GM23248 (cell line): Measurements from ENCODE around the gene KCNMA1. TPM values are rescaled to one million over a fixed set of nuclear protein-coding genes. Genes with fewer than 3 reads are reported as not detected.

Experiments used
- DNase-seq: peaks from one replicate; pipeline ENCODE4 v3.0.0-alpha.2; 2015
- H2AFZ ChIP-seq: fragments of 200-600 bp; sonication (generic); 2 replicates; pipeline ENCODE4 v1.6.1; 2016; ENCODE audit warnings: antibody characterized with exemption
- H3F3A ChIP-seq: fragments of 200-600 bp; sonication (generic); 2 replicates; pipeline ENCODE4 v1.6.1; 2016; ENCODE audit warnings: mild to moderate bottlenecking, antibody characterized with exemption, mixed run types; ENCODE audit not compliant: insufficient read depth
- H3K27ac ChIP-seq: fragments of 200-600 bp; sonication (generic); 2 replicates; pipeline ENCODE4 v1.5.1; 2016; ENCODE audit warnings: mild to moderate bottlenecking
- H3K27me3 ChIP-seq: fragments of 200-600 bp; sonication (generic); replicated peaks from 2 replicates; pipeline ENCODE4 v1.6.1; 2016; ENCODE audit warnings: mild to moderate bottlenecking; ENCODE audit not compliant: insufficient read depth
- H3K36me3 ChIP-seq: fragments of 200-600 bp; sonication (generic); 2 replicates; pipeline ENCODE4 v1.6.1; 2016; ENCODE audit warnings: low read depth, mild to moderate bottlenecking
- H3K4me1 ChIP-seq: fragments of 200-600 bp; sonication (generic); 2 replicates; pipeline ENCODE4 v1.6.1; 2016; ENCODE audit warnings: mild to moderate bottlenecking; ENCODE audit not compliant: insufficient read depth
- H3K4me2 ChIP-seq: fragments of 200-600 bp; sonication (generic); one replicate; pipeline ENCODE4 v1.6.1; 2016; ENCODE audit warnings: mild to moderate bottlenecking; ENCODE audit not compliant: unreplicated experiment
- H3K4me3 ChIP-seq: fragments of 200-600 bp; sonication (generic); 2 replicates; pipeline ENCODE4 v1.5.1; 2016; ENCODE audit warnings: mild to moderate bottlenecking
- H3K79me2 ChIP-seq: fragments of 200-600 bp; sonication (generic); 2 replicates; pipeline ENCODE4 v1.6.1; 2016; ENCODE audit warnings: mild to moderate bottlenecking; ENCODE audit not compliant: insufficient read depth
- H3K9ac ChIP-seq: fragments of 200-600 bp; sonication (generic); 2 replicates; pipeline ENCODE4 v1.6.1; 2016; ENCODE audit warnings: mild to moderate bottlenecking
- H3K9me2 ChIP-seq: fragments of 200-600 bp; sonication (generic); 2 replicates; pipeline ENCODE4 v1.6.1; 2016; ENCODE audit warnings: mixed run types, mild to moderate bottlenecking, moderate library complexity; ENCODE audit not compliant: insufficient read depth
- H3K9me3 ChIP-seq: fragments of 200-600 bp; sonication (generic); one replicate; pipeline ENCODE4 v1.6.1; 2017; ENCODE audit warnings: low read depth
- H4K20me1 ChIP-seq: fragments of 200-600 bp; sonication (generic); 2 replicates; pipeline ENCODE4 v1.6.0; 2016; ENCODE audit not compliant: insufficient read depth
- EZH2 ChIP-seq: fragments of 200-600 bp; sonication (generic); IDR thresholded peaks from 2 replicates; pipeline ENCODE4 v1.6.1; 2018; ENCODE audit warnings: antibody characterized with exemption, mild to moderate bottlenecking; ENCODE audit not compliant: insufficient read depth, poor library complexity, severe bottlenecking
- EZH2phosphoT487 ChIP-seq: fragments of 200-600 bp; sonication (generic); IDR thresholded peaks from 2 replicates; pipeline ENCODE4 v1.6.1; 2018; ENCODE audit warnings: antibody characterized with exemption, moderate library complexity, mild to moderate bottlenecking, low read depth; ENCODE audit not compliant: insufficient read depth
- WGBS, 2 experiments: methylation state at CpG; one replicate each; pipeline ENCODE4 v1.1.6; 2015 to 2017; ENCODE audit warnings: low lambda C conversion rate in 2 of 2, low coverage in 1 of 2; ENCODE audit errors: missing lambda C conversion rate in 2 of 2; 5-methylcytosine and 5-hydroxymethylcytosine counted together
- in situ Hi-C: fragments of 300-500 bp; cut with MboI; formaldehyde crosslinking; loops from 2 replicates; pipeline ENCODE4 v1.15.0; 2020
- polyA plus RNA-seq: library from polyadenylated mRNA; unstranded; fragments of >200 nt; fragmentation: Nextera tagmentation; extraction: Ambion mirVana; gene quantifications from 2 replicates; pipeline ENCODE4 v1.2.1, GENCODE V29; 2016
- total RNA-seq: library from RNA; depleted of rRNA; stranded (reverse); fragments of >200 nt; shearing (Covaris generic); gene quantifications from 2 replicates; pipeline ENCODE4 v1.2.3, GENCODE V29; 2014

The KCNMA1 gene
- total and polyA plus RNA-seq, 2 experiments from 2014 or later: 14.2 to 25.1 TPM

- Histone ChIP-seq H3K4me3 (no peak overlapping the region), H3K27me3 (no peaks in the 10 kb centered on the region), H3K4me2 (no peak overlapping the region), H3K36me3 (no peaks in the 10 kb centered on the region), H3K4me1 (peaks cover 12% of the 10 kb centered on the region), H3K9me2 (no peaks in the 10 kb centered on the region), H3K79me2 (no peaks in the 10 kb centered on the region), H3K9me3 (no peaks in the 10 kb centered on the region), H3F3A (peaks cover 9% of the 10 kb centered on the region; the same call in 1 of the 2 replicates), H2AFZ (no peak overlapping the region), H4K20me1 (no peaks in the 10 kb centered on the region), H3K27ac (no peak overlapping the region), H3K9ac (no peak overlapping the region)
- in situ Hi-C loops: no loop called here
- DNase-seq: no peak
- 92 to 96% methylated on average over 9 of the region's 9 CpGs for WGBS, 2 experiments
- TF ChIP-seq EZH2phosphoT487: no peak
- TF ChIP-seq EZH2: no peak
Measured at GRCh38 chr10:76879116-76879913, 758.3 kb downstream of the KCNMA1 start.

DNA sequence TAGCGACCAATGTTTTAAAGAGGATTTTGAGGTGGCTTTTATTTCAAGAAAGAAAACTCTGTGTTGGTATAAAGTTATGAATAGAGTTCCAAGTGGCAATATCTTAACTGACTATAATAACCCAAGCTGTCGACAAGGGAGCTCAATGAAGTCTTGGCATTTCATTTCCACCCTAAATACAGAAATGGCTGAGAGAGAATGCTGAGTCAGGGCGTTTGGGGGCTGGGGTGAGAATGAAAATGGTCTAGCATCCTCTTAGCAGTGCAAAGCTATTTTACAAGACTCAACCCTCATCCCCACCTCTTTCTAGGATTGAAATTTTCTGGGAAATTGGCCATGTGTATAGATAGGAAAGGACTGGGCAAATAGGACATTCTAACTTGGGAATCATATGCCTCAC, 759.1 kb downstream of the KCNMA1 start:
- no peaks in the 10 kb centered on the region for H3K27me3 ChIP-seq
- no peaks in the 10 kb centered on the region for H3K36me3 ChIP-seq
- no peak overlapping the region for H3K4me3 ChIP-seq
- no peak for DNase-seq
- in situ Hi-C loops: no loop called here
- H3K9ac ChIP-seq: no peak overlapping the region
- peaks cover 9% of the 10 kb centered on the region; the same call in 1 of the 2 replicates for H3F3A ChIP-seq
- H3K9me3 ChIP-seq: no peaks in the 10 kb centered on the region
- H3K4me1 ChIP-seq: peaks cover 20% of the 10 kb centered on the region
- no peak for TF ChIP-seq EZH2phosphoT487
- TF ChIP-seq EZH2: no peak
- H4K20me1 ChIP-seq: no peaks in the 10 kb centered on the region
- no peaks in the 10 kb centered on the region; the same call in 1 of the 2 replicates for H3K9me2 ChIP-seq
- no peak overlapping the region for H3K4me2 ChIP-seq
- WGBS, 2 experiments: 55% methylated on average over 3 of the region's 3 CpGs
- no peak overlapping the region for H2AFZ ChIP-seq
- H3K79me2 ChIP-seq: no peaks in the 10 kb centered on the region
- H3K27ac ChIP-seq: no peak overlapping the region

DNA sequence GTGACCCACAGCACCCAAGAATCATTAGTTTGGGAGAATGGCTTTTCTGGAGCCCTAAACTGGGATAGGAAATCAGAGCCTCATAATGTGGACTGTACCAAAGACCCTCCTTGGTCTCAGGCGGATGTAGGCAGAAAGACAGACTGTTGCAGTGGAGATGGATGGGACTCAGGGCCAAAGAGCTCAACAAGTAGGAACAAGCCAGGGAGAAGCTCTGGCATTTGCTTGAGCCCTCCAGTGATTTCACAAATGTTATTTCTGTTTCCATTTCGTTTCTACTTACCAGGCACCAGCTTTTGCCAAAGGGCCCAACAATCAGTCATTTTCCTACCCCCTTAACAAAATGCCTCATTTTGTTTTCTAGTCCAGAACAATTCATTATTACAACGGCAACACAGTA, 762.7 kb downstream of the KCNMA1 start:
- no peak overlapping the region for H2AFZ ChIP-seq

DNA sequence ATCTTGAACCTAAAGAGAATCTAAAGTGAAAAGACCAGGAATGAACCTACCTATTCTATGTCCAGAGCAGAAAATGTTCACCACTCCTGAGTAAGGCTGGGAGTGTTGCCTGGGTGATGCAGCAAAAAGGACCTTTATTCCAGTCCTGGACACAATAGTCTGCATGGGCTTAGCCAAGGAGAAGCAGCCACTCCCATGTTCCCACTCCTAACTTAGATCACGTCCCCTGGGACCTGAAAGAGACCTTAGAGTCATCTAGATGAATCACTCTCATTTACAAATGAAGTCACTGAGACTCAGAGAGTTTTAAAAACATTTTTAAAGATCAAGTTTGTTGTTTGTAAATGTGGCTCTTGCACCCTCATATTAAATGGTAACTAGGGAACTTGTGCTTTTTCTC, 763.4 kb downstream of the KCNMA1 start:
- Histone ChIP-seq H3K9me3 (no peaks in the 10 kb centered on the region), H3K4me1 (peaks cover 13% of the 10 kb centered on the region), H3K4me3 (no peak overlapping the region), H3K4me2 (peak overlapping the region; percentile 8), H3K27ac (no peak overlapping the region), H2AFZ (no peak overlapping the region), H3F3A (no peaks in the 10 kb centered on the region), H3K9me2 (no peaks in the 10 kb centered on the region; the same call in 1 of the 2 replicates), H3K27me3 (no peaks in the 10 kb centered on the region), H3K36me3 (no peaks in the 10 kb centered on the region), H4K20me1 (no peaks in the 10 kb centered on the region), H3K79me2 (no peaks in the 10 kb centered on the region), H3K9ac (no peak overlapping the region)
- DNase-seq: peak; percentile 96
- 0% methylated on average over 1 of the region's 1 CpG for WGBS, 2 experiments
- in situ Hi-C loops: no loop called here
- no peak for TF ChIP-seq EZH2
- no peak for TF ChIP-seq EZH2phosphoT487

More for the DNA sequence above, 762.7 kb downstream of the KCNMA1 start:
- Histone ChIP-seq H3K79me2 (no peaks in the 10 kb centered on the region), H3K9me2 (no peaks in the 10 kb centered on the region; the same call in 1 of the 2 replicates), H3K4me2 (peak overlapping the region; percentile 8), H3K9ac (no peak overlapping the region), H3K36me3 (no peaks in the 10 kb centered on the region), H3K27ac (no peak overlapping the region), H4K20me1 (no peaks in the 10 kb centered on the region), H3K9me3 (no peaks in the 10 kb centered on the region), H3K4me3 (no peak overlapping the region), H3K27me3 (no peaks in the 10 kb centered on the region), H3K4me1 (peaks cover 13% of the 10 kb centered on the region), H3F3A (no peaks in the 10 kb centered on the region)
- in situ Hi-C loops: no loop called here
- no peak for DNase-seq
- 46 to 53% methylated on average over 3 of the region's 3 CpGs for WGBS, 2 experiments
- TF ChIP-seq EZH2 (no peak), EZH2phosphoT487 (no peak)
